HepG2 (cell line): ENCODE results near the gene ITCH. TPM values are rescaled to one million over a fixed set of nuclear protein-coding genes. Genes with fewer than 3 reads are reported as not detected.
A peak's percentile ranks its signal among the peaks of the same experiment; 100 is the strongest.

Experiments used
- CHCHD3 ChIP-seq: sonication (generic); formaldehyde crosslinking; IDR thresholded peaks from 2 replicates; pipeline ENCODE4 v1.8.0; 2022; ENCODE audit warnings: mild to moderate bottlenecking, missing genetic modification reagents, moderate library complexity
- E2F5 ChIP-seq: sonication (generic); formaldehyde crosslinking; conservative IDR thresholded peaks from 2 replicates; pipeline ENCODE4 v1.4.0; 2020; ENCODE audit warnings: missing genetic modification reagents
- ETV5 ChIP-seq: IDR thresholded peaks from 2 replicates; pipeline ENCODE4 v1.6.1; 2018; ENCODE audit warnings: missing biosample characterization, missing genetic modification reagents, inconsistent platforms, borderline replicate concordance
- FIP1L1 ChIP-seq: fragments of 200-400 bp; formaldehyde crosslinking; IDR thresholded peaks from 2 replicates; pipeline ENCODE4 v1.6.1; 2018; ENCODE audit warnings: low read depth, mild to moderate bottlenecking, low read length, moderate library complexity, borderline replicate concordance; ENCODE audit not compliant: insufficient read depth
- HBP1 ChIP-seq: IDR thresholded peaks from 2 replicates; pipeline ENCODE4 v1.6.1; 2016; ENCODE audit warnings: low read depth, control low read depth
- KAT7 ChIP-seq: IDR thresholded peaks from 2 replicates; pipeline ENCODE4 v1.6.1; 2018; ENCODE audit warnings: borderline replicate concordance, missing compliant biosample characterization
- KLF12 ChIP-seq: sonication (generic); formaldehyde crosslinking; IDR thresholded peaks from 2 replicates; pipeline ENCODE4 v1.4.0; 2020; ENCODE audit warnings: missing genetic modification reagents, borderline replicate concordance
- MAFG ChIP-seq: sonication (generic); formaldehyde crosslinking; IDR thresholded peaks from 2 replicates; pipeline ENCODE4 v1.5.1; 2020; ENCODE audit warnings: mild to moderate bottlenecking, missing genetic modification reagents
- SMAD9 ChIP-seq: sonication (generic); formaldehyde crosslinking; IDR thresholded peaks from 2 replicates; pipeline ENCODE4 v1.5.1; 2020; ENCODE audit warnings: mild to moderate bottlenecking, missing genetic modification reagents
- ZBTB25 ChIP-seq: IDR thresholded peaks from 2 replicates; pipeline ENCODE4 v1.6.1; 2018; ENCODE audit warnings: missing genetic modification reagents
- ZNF275 ChIP-seq: sonication (generic); formaldehyde crosslinking; IDR thresholded peaks from 2 replicates; pipeline ENCODE4 v1.8.0; 2022; ENCODE audit warnings: missing genetic modification reagents, mild to moderate bottlenecking, inconsistent platforms, borderline replicate concordance
- ZNF280B ChIP-seq: sonication (generic); formaldehyde crosslinking; IDR thresholded peaks from 2 replicates; pipeline ENCODE4 v1.5.0; 2020; ENCODE audit warnings: missing genetic modification reagents, mild to moderate bottlenecking, borderline replicate concordance
- ZNF556 ChIP-seq: sonication (generic); formaldehyde crosslinking; IDR thresholded peaks from 2 replicates; pipeline ENCODE4 v1.4.0; 2020; ENCODE audit warnings: mild to moderate bottlenecking, missing genetic modification reagents, borderline replicate concordance
- ZNF609 ChIP-seq: sonication (generic); formaldehyde crosslinking; IDR thresholded peaks from 2 replicates; pipeline ENCODE4 v1.4.0; 2020; ENCODE audit warnings: mild to moderate bottlenecking, missing genetic modification reagents, borderline replicate concordance
- ZNF746 ChIP-seq: sonication (generic); formaldehyde crosslinking; IDR thresholded peaks from 2 replicates; pipeline ENCODE4 v1.8.0; 2022; ENCODE audit warnings: mild to moderate bottlenecking, missing genetic modification reagents
- ZNF792 ChIP-seq: IDR thresholded peaks from 2 replicates; pipeline ENCODE4 v1.6.1; 2016
- ZNF879 ChIP-seq: sonication (generic); formaldehyde crosslinking; IDR thresholded peaks from 2 replicates; pipeline ENCODE4 v1.8.1; 2023; ENCODE audit warnings: missing genetic modification reagents
- polyA plus RNA-seq, 8 experiments: library from polyadenylated mRNA; depleted of rRNA in 3 of 8; stranded (reverse) in 7 of 8; unstranded in 1 of 8; fragments of >200 nt; fragmentation: Illumina TruSeq in 4 of 8; extraction: Trizol in 4 of 8; gene quantifications; 2 replicates each; pipeline versions ENCODE4 v1.2.1 to v1.2.3, GENCODE V29; 2011 to 2016; ENCODE audit warnings: low read depth in 4 of 8, missing spikeins in 1 of 8, mixed read lengths in 1 of 8; ENCODE audit not compliant: insufficient read depth in 1 of 8
- total RNA-seq, 5 experiments: library from RNA; depleted of rRNA; stranded (reverse); fragments of >200 nt; fragmentation: Illumina TruSeq; extraction: Trizol; gene quantifications; 2 replicates each; pipeline ENCODE4 v1.2.3, GENCODE V29; 2016; ENCODE audit warnings: low read depth in 1 of 5

ITCH gene
- total and polyA plus RNA-seq, 2 of the 13 experiments (the other 11 are each of a cell fraction or from before 2014, with no cell fraction given) = 20.5 to 112 TPM

- no peak for TF ChIP-seq ZNF280B (CRISPR knock-in tag)
- peak; percentile 48; the same call in 1 of the 2 replicates for TF ChIP-seq ZNF275
- TF ChIP-seq ZNF609 = peak; percentile 43; the same call in 1 of the 2 replicates
- TF ChIP-seq KAT7 (CRISPR knock-in tag) = no peak; the same call in 1 of the 2 replicates
- no peak for TF ChIP-seq ZNF746 (CRISPR knock-in tag)
- TF ChIP-seq ETV5 (CRISPR knock-in tag) = peak; percentile 64; the same call in 1 of the 2 replicates
- no peak for TF ChIP-seq FIP1L1
- TF ChIP-seq MAFG (CRISPR knock-in tag) = no peak
- no peak for TF ChIP-seq SMAD9 (CRISPR knock-in tag)
- no peak for TF ChIP-seq ZBTB25
- TF ChIP-seq ZNF556 (CRISPR knock-in tag) = peak; percentile 45; the same call in 1 of the 2 replicates
- TF ChIP-seq HBP1 (CRISPR knock-in tag) = no peak
- TF ChIP-seq KLF12 (CRISPR knock-in tag) = no peak
- no peak for TF ChIP-seq ZNF792 (CRISPR knock-in tag)
- no peak for TF ChIP-seq ZNF879
- TF ChIP-seq E2F5 = no peak
- TF ChIP-seq CHCHD3 (CRISPR knock-in tag) = no peak
These were observed 19.4 kb upstream of the ITCH start (continued) for GRCh38 chr20:34343458-34344211.
